SK-N-SH (cell line): ENCODE results near the gene ARHGEF6. TPM values are rescaled to one million over a fixed set of nuclear protein-coding genes. Genes with fewer than 3 reads are reported as not detected.

ENCODE experiments used
- CTCF ChIA-PET: fragments of 300-600, 350-600 bp; formaldehyde crosslinking; extraction: SDS; loops from one replicate; lab custom pipeline; 2021; lab: Yijun Ruan, JAX
- POLR2A ChIA-PET: fragments of 350-600 bp; sonication (Branson Sonifier 250); formaldehyde crosslinking; extraction: SDS; loops from one replicate; lab custom pipeline; 2020; ENCODE audit warnings: antibody characterized with exemption, inconsistent platforms; lab: Yijun Ruan, JAX
- DNase-seq: peaks from one replicate; pipeline ENCODE4 v3.0.0; 2012
- H2AFZ ChIP-seq: fragments of 200-600 bp; sonication (generic); 2 replicates; pipeline ENCODE4 v1.8.1; 2016; ENCODE audit warnings: antibody characterized with exemption, mild to moderate bottlenecking, low read depth
- H3F3A ChIP-seq: fragments of 200-600 bp; sonication (generic); replicated peaks from 2 replicates; pipeline ENCODE3; 2016; ENCODE audit warnings: antibody characterized with exemption, mild to moderate bottlenecking; ENCODE audit not compliant: insufficient read depth
- H3K27ac ChIP-seq, 2 experiments: fragments of 200-500 bp in 1 of 2; fragments of 200-600 bp in 1 of 2; sonication (Bioruptor generic) in 1 of 2; sonication (generic), shearing (Covaris generic) in 1 of 2; 2 replicates each; pipeline versions ENCODE4 v1.5.1 to v1.6.1; 2014 to 2016; ENCODE audit warnings: low read depth in 2 of 2, inconsistent platforms in 1 of 2, low read length in 1 of 2, mild to moderate bottlenecking in 1 of 2, mixed read lengths in 1 of 2
- H3K27me3 ChIP-seq: fragments of 200-600 bp; sonication (generic), shearing (Covaris generic); 2 replicates; pipeline ENCODE4 v1.6.1; 2016; ENCODE audit warnings: mixed run types; ENCODE audit not compliant: insufficient read depth
- H3K36me3 ChIP-seq, 2 experiments: fragments of 200-500 bp in 1 of 2; fragments of 200-600 bp in 1 of 2; sonication (Bioruptor generic) in 1 of 2; sonication (generic) in 1 of 2; replicated peaks in 1 of 2; 2 replicates each; pipeline versions ENCODE3 to v1.5.1; 2014 to 2016; ENCODE audit warnings: low read length in 1 of 2, mild to moderate bottlenecking in 1 of 2; ENCODE audit not compliant: insufficient read depth in 2 of 2, control insufficient read depth in 1 of 2
- H3K4me1 ChIP-seq, 2 experiments: fragments of 200-500 bp in 1 of 2; fragments of 200-600 bp in 1 of 2; sonication (Bioruptor generic) in 1 of 2; sonication (generic), shearing (Covaris generic) in 1 of 2; 2 replicates each; pipeline versions ENCODE4 v1.5.1 to v1.6.1; 2014 to 2016; ENCODE audit warnings: low read depth in 1 of 2, low read length in 1 of 2, mixed run types in 1 of 2; ENCODE audit not compliant: insufficient read depth in 2 of 2, control insufficient read depth in 1 of 2
- H3K4me2 ChIP-seq: fragments of 200-600 bp; sonication (generic), shearing (Covaris generic); 2 replicates; pipeline ENCODE4 v1.6.1; 2017; ENCODE audit warnings: mixed run types
- H3K4me3 ChIP-seq, 2 experiments: fragments of 200-500 bp in 1 of 2; fragments of 200-600 bp in 1 of 2; sonication (Bioruptor generic) in 1 of 2; sonication (generic), shearing (Covaris generic) in 1 of 2; 2 replicates each; pipeline versions ENCODE4 v1.5.1 to v1.8.1; 2014 to 2016; ENCODE audit warnings: low read depth in 2 of 2, inconsistent platforms in 1 of 2, low read length in 1 of 2, mild to moderate bottlenecking in 1 of 2, mixed read lengths in 1 of 2, moderate library complexity in 1 of 2
- H3K79me2 ChIP-seq: fragments of 200-600 bp; sonication (generic); 2 replicates; pipeline ENCODE4 v1.8.1; 2017; ENCODE audit warnings: mild to moderate bottlenecking; ENCODE audit not compliant: insufficient read depth
- H3K9ac ChIP-seq: fragments of 200-600 bp; sonication (generic); 2 replicates; pipeline ENCODE4 v1.6.1; 2017; ENCODE audit warnings: mixed run types
- H3K9me2 ChIP-seq: fragments of 200-600 bp; sonication (generic); 2 replicates; pipeline ENCODE4 v1.6.1; 2017; ENCODE audit warnings: mixed run types
- H3K9me3 ChIP-seq: fragments of 200-600 bp; sonication (generic); 2 replicates; pipeline ENCODE4 v1.6.1; 2017; ENCODE audit warnings: mixed run types, mild to moderate bottlenecking, moderate library complexity
- H4K20me1 ChIP-seq: fragments of 200-600 bp; sonication (generic); 2 replicates; pipeline ENCODE4 v1.6.1; 2017; ENCODE audit warnings: mild to moderate bottlenecking, mixed run types; ENCODE audit not compliant: insufficient read depth
- ELF1 ChIP-seq: IDR thresholded peaks from 2 replicates; pipeline ENCODE4 v1.4.0; 2012
- FOSL2 ChIP-seq: IDR thresholded peaks from 2 replicates; pipeline ENCODE4 v1.4.0; 2012; ENCODE audit warnings: low read depth, mild to moderate bottlenecking, moderate library complexity, borderline replicate concordance
- GATA2 ChIP-seq: sonication (generic); formaldehyde crosslinking; IDR thresholded peaks from 2 replicates; pipeline ENCODE4 v1.5.0; 2020; ENCODE audit warnings: mild to moderate bottlenecking, missing genetic modification reagents
- JUND ChIP-seq: IDR thresholded peaks from 2 replicates; pipeline ENCODE4 v1.4.0; 2012
- MXI1 ChIP-seq: IDR thresholded peaks from 2 replicates; pipeline ENCODE4 v1.6.1; 2012; ENCODE audit warnings: mild to moderate bottlenecking, low read depth, low read length, improper control_type of control experiment
- NFIC ChIP-seq: IDR thresholded peaks from 2 replicates; pipeline ENCODE4 v1.4.0; 2012; ENCODE audit warnings: borderline replicate concordance
- PBX3 ChIP-seq: IDR thresholded peaks from 2 replicates; pipeline ENCODE4; 2012
- SMC3 ChIP-seq: IDR thresholded peaks from 2 replicates; pipeline ENCODE4 v1.6.1; 2012; ENCODE audit warnings: low read depth, low read length, improper control_type of control experiment
- TCF12 ChIP-seq: IDR thresholded peaks from 2 replicates; pipeline ENCODE4 v1.4.0; 2012
- TEAD4 ChIP-seq: IDR thresholded peaks from 2 replicates; pipeline ENCODE4 v1.4.0; 2012; ENCODE audit warnings: mild to moderate bottlenecking, borderline replicate concordance; ENCODE audit not compliant: insufficient read depth
- YY1 ChIP-seq: IDR thresholded peaks from 2 replicates; pipeline ENCODE4 v1.4.0; 2012; ENCODE audit warnings: low read depth, mild to moderate bottlenecking
- WGBS: methylation state at CpG from one replicate; pipeline ENCODE4 v1.1.6; 2017; ENCODE audit warnings: low lambda C conversion rate; 5-methylcytosine and 5-hydroxymethylcytosine counted together
- polyA plus RNA-seq, 3 experiments: library from polyadenylated mRNA; depleted of rRNA; stranded (reverse); fragments of >200 nt; gene quantifications; 2 replicates each; pipeline ENCODE4 v1.2.3, GENCODE V29; 2012
- TF ChIP-seq, protein P1 (sequence below): fragments of 150-350 bp; IDR thresholded peaks from 2 replicates; pipeline ENCODE4 v1.6.1; 2017; ENCODE audit warnings: antibody characterized with exemption, low read length, low read depth, borderline replicate concordance
- TF ChIP-seq, protein P2 (sequence below): fragments of 200-600 bp; sonication (generic); IDR thresholded peaks from 2 replicates; pipeline ENCODE4 v1.6.1; 2017; ENCODE audit warnings: antibody characterized with exemption, mild to moderate bottlenecking, moderate library complexity

ARHGEF6 gene
- polyA plus RNA-seq, 1 of the 3 experiments (the other 2 are of a cell fraction) = 2.7 TPM

GRCh38 chrX:136728393-136728792 lies 52.3 kb downstream of the ARHGEF6 start:
- WGBS = 25% methylated on average over 1 of the region's 1 CpG
- H3K4me2 ChIP-seq = no peak overlapping the region
- no peaks in the 10 kb centered on the region for H3K9me3 ChIP-seq
- H3F3A ChIP-seq = peaks cover 11% of the 10 kb centered on the region
- CTCF ChIA-PET = interaction anchor here (1.4 kb wide), 1 partner anchor 17 kb away, joined by 6 read pairs; no protein-coding TSS in a partner anchor
- no peak for DNase-seq
- H4K20me1 ChIP-seq = no peaks in the 10 kb centered on the region
- H3K9ac ChIP-seq = no peak overlapping the region
- no peak overlapping the region for H3K27ac ChIP-seq
- no peaks in the 10 kb centered on the region for H3K27me3 ChIP-seq
- H3K4me1 ChIP-seq = no peaks in the 10 kb centered on the region; a peak in 2 of 4 replicates
- no peak for TF ChIP-seq YY1
- no peak for TF ChIP-seq SMC3
- no peak for TF ChIP-seq GATA2 (CRISPR knock-in tag)
- TF ChIP-seq, protein P1, sequence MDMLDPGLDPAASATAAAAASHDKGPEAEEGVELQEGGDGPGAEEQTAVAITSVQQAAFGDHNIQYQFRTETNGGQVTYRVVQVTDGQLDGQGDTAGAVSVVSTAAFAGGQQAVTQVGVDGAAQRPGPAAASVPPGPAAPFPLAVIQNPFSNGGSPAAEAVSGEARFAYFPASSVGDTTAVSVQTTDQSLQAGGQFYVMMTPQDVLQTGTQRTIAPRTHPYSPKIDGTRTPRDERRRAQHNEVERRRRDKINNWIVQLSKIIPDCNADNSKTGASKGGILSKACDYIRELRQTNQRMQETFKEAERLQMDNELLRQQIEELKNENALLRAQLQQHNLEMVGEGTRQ = no peak
- TF ChIP-seq, protein P2, sequence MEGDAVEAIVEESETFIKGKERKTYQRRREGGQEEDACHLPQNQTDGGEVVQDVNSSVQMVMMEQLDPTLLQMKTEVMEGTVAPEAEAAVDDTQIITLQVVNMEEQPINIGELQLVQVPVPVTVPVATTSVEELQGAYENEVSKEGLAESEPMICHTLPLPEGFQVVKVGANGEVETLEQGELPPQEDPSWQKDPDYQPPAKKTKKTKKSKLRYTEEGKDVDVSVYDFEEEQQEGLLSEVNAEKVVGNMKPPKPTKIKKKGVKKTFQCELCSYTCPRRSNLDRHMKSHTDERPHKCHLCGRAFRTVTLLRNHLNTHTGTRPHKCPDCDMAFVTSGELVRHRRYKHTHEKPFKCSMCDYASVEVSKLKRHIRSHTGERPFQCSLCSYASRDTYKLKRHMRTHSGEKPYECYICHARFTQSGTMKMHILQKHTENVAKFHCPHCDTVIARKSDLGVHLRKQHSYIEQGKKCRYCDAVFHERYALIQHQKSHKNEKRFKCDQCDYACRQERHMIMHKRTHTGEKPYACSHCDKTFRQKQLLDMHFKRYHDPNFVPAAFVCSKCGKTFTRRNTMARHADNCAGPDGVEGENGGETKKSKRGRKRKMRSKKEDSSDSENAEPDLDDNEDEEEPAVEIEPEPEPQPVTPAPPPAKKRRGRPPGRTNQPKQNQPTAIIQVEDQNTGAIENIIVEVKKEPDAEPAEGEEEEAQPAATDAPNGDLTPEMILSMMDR = no peak
- TF ChIP-seq MXI1 = no peak
- TF ChIP-seq FOSL2 = no peak
- no peak for TF ChIP-seq TCF12
- no peak for TF ChIP-seq JUND
- TF ChIP-seq, all 33 proteins: peak for 0
- no peaks in the 10 kb centered on the region for H3K79me2 ChIP-seq
- POLR2A ChIA-PET = no interaction called here
- no peak overlapping the region for H3K4me3 ChIP-seq
- no peak overlapping the region for H2AFZ ChIP-seq
- no peaks in the 10 kb centered on the region for H3K9me2 ChIP-seq
- no peaks in the 10 kb centered on the region for H3K36me3 ChIP-seq

DNA sequence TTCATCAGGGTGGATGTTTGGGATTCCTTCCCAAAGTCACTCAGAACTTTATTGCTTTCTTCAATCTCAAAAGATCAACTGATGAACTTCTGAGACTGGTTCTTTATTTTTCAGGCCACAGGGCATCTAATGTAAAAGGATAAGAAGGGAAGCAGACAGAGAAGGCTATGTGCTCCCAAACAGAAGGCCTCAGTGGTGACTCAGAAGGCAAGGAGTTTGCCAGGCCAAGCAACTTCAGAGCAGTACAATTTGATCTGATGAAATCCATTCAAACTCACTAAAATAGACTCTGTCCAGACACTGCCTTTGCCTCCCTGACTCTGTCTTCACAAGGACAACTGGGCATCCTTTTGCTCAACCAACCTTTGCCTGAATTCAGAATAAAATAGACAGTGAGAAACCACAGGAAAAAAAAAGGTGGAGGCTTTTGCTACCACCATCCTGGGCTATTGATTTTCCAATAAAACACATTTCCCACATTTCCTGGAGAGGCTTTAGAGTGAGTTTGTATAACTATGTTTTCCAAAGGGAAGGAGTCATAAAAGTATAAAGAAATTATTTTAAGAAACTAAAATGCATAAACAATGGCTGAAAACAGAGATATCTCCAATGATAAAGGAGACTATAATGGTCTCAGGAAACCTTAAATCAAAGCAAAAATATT lies 55.2 kb downstream of the ARHGEF6 start:
- ChIA-PET CTCF (interaction anchor here (0.9 to 1.5 kb wide), 3 partner anchors 15 to 138 kb away, joined by 3 to 4 read pairs (median 4); no protein-coding TSS in a partner anchor), POLR2A (no interaction called here)
- H3K9me3 ChIP-seq = no peaks in the 10 kb centered on the region
- no peak overlapping the region for H3K4me3 ChIP-seq
- no peaks in the 10 kb centered on the region for H3K27me3 ChIP-seq
- H3K9ac ChIP-seq = no peak overlapping the region
- H3K4me2 ChIP-seq = no peak overlapping the region
- TF ChIP-seq TEAD4 = no peak
- TF ChIP-seq TCF12 = peak; percentile 81
- TF ChIP-seq ELF1 = no peak
- TF ChIP-seq PBX3 = peak; percentile 67
- TF ChIP-seq JUND = peak; percentile 57
- TF ChIP-seq NFIC = peak; percentile 14; the same call in 1 of the 2 replicates
- peak; percentile 49; the same call in 1 of the 2 replicates for TF ChIP-seq FOSL2
- no peaks in the 10 kb centered on the region; a peak in 2 of 4 replicates for H3K4me1 ChIP-seq
- no peak overlapping the region; the same call in 1 of the 2 replicates for H2AFZ ChIP-seq
- no peaks in the 10 kb centered on the region for H3K79me2 ChIP-seq
- H3K9me2 ChIP-seq = no peaks in the 10 kb centered on the region
- DNase-seq = no peak
- H4K20me1 ChIP-seq = no peaks in the 10 kb centered on the region
- peak overlapping the region; percentile 13 to 53; a peak in 3 of 4 replicates for H3K27ac ChIP-seq
- H3F3A ChIP-seq = peaks cover 11% of the 10 kb centered on the region
- no peaks in the 10 kb centered on the region for H3K36me3 ChIP-seq
